GM21619 (cell line): ENCODE measurements around the gene ZIK1.

Experiments used
- ATAC-seq: cut with Tn5 transposase; IDR thresholded peaks from one replicate; pipeline ENCODE4 v1.9.1; 2021; ENCODE audit not compliant: unreplicated experiment

ZIK1 gene

GRCh38 chr19:57583521-57584416 is at the start of gene ZIK1:
TSS of gene ZIK1 (plus strand) at chr19:57584145. CDS start at chr19:57584357, 212 bp downstream.
- peak; percentile 83 for ATAC-seq

DNA sequence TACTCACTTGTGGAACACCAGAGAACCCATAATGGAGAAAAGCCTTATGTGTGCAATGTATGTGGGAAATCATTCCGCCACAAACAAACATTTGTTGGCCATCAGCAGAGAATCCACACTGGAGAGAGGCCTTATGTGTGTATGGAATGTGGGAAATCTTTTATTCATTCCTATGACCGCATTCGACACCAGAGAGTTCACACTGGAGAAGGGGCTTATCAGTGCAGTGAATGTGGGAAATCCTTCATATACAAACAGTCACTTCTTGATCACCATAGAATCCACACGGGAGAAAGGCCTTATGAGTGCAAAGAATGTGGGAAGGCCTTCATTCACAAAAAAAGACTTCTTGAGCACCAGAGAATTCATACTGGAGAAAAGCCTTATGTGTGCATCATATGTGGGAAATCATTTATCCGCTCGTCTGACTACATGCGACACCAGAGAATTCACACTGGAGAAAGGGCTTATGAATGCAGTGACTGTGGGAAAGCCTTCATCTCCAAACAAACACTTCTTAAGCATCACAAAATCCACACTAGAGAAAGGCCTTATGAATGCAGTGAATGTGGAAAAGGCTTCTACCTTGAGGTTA is 45.9 kb upstream of the ZIK1 start:
- no peak for ATAC-seq

DNA sequence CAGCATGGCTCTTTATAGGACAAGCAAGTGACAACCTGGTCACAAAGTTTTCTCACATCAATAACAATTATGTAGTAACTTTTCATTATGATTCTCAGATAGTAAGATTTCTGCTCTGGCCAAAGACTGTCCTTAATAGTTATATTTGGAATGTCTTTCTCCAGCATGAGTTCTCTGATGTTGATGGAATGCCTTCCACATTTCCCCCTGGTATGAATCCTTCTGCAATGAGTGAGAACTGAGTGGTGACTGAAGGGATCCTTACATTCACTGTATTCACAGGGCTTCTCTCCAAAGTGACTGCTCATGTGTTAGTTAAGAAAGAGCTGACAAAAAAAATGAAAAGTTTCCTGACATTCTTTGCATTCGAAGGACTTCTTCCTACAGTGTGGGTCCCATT is 37.4 kb upstream of the ZIK1 start:
- ATAC-seq = no peak

- no peak for ATAC-seq
Measured at GRCh38 chr19:57552432-57552831, 31.5 kb upstream of the ZIK1 start.

GRCh38 chr19:57557659-57558058 is 26.3 kb upstream of the ZIK1 start:
- no peak for ATAC-seq

- no peak for ATAC-seq
Measured at GRCh38 chr19:57558525-57558924, 25.4 kb upstream of the ZIK1 start.

DNA sequence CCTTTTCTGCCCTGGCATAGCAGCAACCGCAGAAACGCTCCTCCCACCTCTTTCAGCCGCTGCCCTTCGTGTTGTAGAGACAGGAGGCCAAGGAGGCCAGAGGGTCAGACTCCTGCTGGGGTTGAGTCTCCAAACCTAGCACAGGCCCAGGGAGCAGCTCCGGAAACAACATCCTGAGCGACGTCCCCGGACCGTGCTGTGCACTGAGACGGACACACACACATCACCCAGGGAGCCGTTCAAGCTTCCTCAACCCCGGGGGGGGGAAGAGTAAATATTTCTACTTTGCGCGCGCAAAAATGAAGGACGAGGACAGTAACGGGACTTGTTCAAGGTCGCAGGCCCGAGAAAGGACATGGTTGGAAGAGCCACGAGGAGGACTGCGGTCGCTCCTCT is 24.9 kb upstream of the ZIK1 start:
- ATAC-seq = peak; percentile 22

DNA sequence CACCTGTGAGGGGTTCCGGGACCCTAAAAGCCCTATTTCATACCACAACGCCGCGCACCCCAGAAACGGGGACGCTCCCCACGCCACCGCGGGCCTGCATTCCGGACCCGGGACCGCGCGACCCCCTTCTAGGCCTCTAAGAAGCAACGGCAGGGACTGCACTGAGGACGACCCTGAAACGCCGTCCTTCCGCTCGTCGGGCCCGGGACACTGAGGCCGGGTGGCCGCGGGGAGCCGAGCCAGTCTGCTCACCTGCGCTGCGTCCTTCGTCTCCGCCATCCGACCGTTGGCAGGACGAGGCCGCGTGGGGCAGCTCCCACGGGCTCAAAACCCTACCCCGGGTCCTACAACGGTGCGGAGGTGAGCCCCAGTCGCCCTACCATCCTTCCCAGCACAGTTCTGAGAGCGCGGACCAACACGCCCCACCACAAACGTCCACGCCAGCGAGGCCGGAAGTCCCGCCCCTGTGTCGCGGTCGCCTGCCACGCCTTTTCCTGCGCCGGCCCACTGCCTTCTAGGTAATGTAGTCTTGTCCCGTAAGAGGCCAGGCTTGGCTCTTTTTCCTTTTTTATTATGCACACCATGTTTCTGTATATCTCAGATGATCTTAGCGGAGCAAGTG is 24.4 kb upstream of the ZIK1 start, which contains the start of gene ZNF550:
Gene ZNF550, minus strand, starts transcription at position 460 of the 622 bp plus-strand sequence. Its CDS starts 181 bp downstream, at position 279.
- peak; percentile 97 for ATAC-seq

- ATAC-seq = no peak
Measured at GRCh38 chr19:57560049-57560491, 23.9 kb upstream of the ZIK1 start.

- ATAC-seq = no peak
Measured at GRCh38 chr19:57563547-57563946, 20.4 kb upstream of the ZIK1 start.

- no peak for ATAC-seq
Measured at GRCh38 chr19:57566396-57567265, 17.3 kb upstream of the ZIK1 start.

DNA sequence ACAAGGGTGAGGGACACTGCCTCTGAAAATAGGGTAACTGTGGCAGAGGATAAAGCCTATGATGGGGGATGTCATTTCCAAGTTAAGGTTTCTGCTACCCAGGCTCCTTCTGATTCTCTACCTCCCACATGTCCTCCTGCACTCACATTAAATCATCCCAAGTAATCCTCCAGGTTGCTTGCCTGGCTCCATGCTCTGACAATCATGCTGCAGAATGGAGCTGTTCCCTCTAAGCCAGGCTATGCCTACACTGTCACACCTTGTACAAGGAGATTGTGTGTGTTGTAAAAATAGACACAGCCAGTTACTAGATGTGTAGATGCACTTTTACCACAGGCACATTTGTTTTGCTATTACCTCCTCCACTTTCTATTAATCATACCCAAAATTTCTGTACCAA is 13.2 kb upstream of the ZIK1 start:
- no peak for ATAC-seq

- ATAC-seq = no peak
Measured at GRCh38 chr19:57572415-57572947, 11.5 kb upstream of the ZIK1 start.

GRCh38 chr19:57576661-57577060 is 7.3 kb upstream of the ZIK1 start:
- ATAC-seq = no peak

DNA sequence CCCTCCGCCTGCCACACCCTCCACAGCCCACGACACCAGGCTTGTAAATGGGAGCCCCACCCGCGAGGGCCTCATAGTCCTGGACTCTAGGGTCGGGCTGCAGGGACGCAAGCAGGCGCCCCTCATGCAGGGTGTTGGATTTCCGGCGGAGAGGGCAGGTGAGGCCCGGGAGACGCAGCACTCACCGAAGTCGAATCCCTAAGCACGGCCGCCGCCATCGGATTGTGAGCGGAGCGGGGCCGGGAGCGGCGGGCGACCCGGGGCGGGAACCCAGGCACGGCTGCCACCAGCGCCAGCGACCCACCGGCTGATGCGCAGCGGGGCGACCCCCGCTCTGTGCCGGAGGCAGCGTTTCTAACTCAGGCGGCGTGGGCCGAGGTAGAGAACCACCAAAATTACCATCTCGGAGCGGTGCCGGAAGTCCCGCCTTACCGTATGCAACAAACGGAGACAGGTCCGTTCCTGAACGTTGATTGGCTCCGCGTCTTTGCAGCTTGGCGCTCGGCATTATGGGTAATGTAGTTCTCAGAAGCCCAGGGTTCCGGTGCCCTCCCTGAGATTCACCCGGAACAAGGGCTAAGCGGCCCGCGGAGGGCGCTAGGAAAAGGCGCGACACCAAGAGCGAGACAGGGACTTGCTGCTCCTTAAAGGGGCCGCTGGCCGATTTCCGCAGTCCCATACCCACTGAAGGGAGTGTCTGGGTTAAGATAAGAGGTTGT is 5.3 kb upstream of the ZIK1 start, which contains the start of gene ZNF416:
Gene ZNF416, minus strand, starts transcription at position 425 of the 719 bp plus-strand sequence. Its CDS starts 207 bp downstream, at position 218.
- ATAC-seq = peak; percentile 91

- ATAC-seq = no peak
Measured at GRCh38 chr19:57583104-57583520, 833 bp upstream of the ZIK1 start.

GRCh38 chr19:57587529-57587928 is 3.6 kb downstream of the ZIK1 start:
- ATAC-seq = no peak

- ATAC-seq = peak; percentile 28
Measured at GRCh38 chr19:57599377-57599760, 15.4 kb downstream of the ZIK1 start.

GRCh38 chr19:57599761-57600383 is 15.9 kb downstream of the ZIK1 start, which contains the start of gene ZNF530:
TSS of gene ZNF530 (plus strand) at chr19:57599885. CDS start at chr19:57604346, 4,461 bp downstream.
- peak; percentile 95 for ATAC-seq
